GM18870 (cell line): ENCODE results near the gene DYNLRB2.

Experiments
- ATAC-seq: cut with Tn5 transposase; IDR thresholded peaks from one replicate; pipeline ENCODE4 v1.9.1; 2021; ENCODE audit warnings: moderate library complexity; ENCODE audit not compliant: unreplicated experiment

The DYNLRB2 gene

GRCh38 chr16:80596507-80597207 is 55.9 kb downstream of the DYNLRB2 start:
- no peak for ATAC-seq

- ATAC-seq: no peak
These were observed 58.7 kb downstream of the DYNLRB2 start for GRCh38 chr16:80599466-80599865.
